ENCODE measurements around the gene RETREG1.
A peak's percentile ranks its signal among the peaks of the same experiment; 100 is the strongest.
"Not testable (repeated sequence)": the region's sequence is repeated elsewhere in the genome, so short reads cannot be mapped to it uniquely, and the experiment has no call there.

Gene RETREG1

DNA sequence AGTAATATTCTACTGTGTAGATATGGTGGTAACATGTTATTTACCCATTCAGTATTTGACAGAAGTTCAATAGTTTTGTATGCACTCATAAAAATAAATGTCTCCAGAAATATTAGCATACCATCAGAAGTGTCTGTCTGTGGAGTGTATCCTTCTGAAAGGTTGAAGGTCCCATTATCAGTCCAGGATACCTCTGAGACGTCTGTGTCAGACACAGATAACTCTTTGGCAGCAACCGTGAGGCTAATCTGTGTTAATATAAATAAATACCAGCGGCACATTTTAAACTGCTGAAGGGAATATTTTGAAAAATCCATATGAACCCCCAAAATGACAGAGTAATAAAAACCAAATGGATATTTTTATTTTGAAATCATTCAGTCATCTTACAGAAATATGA lies 139.3 kb downstream of the RETREG1 start:
- TF ChIP-seq, protein P1, sequence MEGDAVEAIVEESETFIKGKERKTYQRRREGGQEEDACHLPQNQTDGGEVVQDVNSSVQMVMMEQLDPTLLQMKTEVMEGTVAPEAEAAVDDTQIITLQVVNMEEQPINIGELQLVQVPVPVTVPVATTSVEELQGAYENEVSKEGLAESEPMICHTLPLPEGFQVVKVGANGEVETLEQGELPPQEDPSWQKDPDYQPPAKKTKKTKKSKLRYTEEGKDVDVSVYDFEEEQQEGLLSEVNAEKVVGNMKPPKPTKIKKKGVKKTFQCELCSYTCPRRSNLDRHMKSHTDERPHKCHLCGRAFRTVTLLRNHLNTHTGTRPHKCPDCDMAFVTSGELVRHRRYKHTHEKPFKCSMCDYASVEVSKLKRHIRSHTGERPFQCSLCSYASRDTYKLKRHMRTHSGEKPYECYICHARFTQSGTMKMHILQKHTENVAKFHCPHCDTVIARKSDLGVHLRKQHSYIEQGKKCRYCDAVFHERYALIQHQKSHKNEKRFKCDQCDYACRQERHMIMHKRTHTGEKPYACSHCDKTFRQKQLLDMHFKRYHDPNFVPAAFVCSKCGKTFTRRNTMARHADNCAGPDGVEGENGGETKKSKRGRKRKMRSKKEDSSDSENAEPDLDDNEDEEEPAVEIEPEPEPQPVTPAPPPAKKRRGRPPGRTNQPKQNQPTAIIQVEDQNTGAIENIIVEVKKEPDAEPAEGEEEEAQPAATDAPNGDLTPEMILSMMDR (IDR thresholded peaks at IDR 0.05; ENCODE audit: extremely low read depth, missing control alignments): no peak
- no peak for DNase-seq (ENCODE audit: low spot score)

DNA sequence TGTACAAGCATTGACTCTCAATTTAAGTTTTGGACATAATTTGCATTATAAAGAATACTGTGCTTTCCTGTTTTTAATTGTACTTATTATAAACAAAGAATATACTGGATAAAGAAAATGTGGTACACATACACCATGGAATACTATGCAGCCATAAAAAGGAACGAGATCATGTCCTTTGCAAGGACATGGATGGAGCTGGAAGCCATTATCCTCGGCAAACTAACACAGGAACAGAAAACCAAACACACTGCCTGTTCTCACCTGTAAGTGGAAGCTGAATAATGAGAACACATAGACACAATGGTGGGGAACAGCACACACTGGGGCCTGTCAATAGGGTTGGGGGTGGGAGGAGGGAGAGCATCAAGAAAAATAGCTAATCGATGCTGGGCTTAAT lies 140.4 kb downstream of the RETREG1 start:
- not testable (repeated sequence) for DNase-seq (ENCODE audit: low spot score)

DNA sequence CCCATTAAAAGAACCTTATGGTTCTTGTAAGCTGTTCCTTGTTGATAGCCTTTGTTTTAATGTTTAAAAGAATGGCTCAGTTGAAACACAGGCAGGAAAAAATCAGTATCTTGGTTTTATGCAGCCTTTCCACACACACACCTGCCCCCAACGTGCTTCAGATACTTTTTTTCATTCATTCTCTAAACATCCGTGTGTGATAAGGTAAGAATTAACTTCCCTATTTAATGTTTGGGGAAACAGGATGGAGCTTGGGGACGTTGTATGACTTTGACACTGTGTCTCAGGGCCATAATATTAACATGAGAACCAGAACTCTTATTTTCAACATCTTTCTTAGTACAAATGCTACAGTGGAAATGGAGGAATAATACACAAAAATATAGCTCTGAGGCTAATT lies 145.4 kb downstream of the RETREG1 start:
- TF ChIP-seq, protein P1 (IDR thresholded peaks at IDR 0.05; ENCODE audit: extremely low read depth, missing control alignments): no peak

DNA sequence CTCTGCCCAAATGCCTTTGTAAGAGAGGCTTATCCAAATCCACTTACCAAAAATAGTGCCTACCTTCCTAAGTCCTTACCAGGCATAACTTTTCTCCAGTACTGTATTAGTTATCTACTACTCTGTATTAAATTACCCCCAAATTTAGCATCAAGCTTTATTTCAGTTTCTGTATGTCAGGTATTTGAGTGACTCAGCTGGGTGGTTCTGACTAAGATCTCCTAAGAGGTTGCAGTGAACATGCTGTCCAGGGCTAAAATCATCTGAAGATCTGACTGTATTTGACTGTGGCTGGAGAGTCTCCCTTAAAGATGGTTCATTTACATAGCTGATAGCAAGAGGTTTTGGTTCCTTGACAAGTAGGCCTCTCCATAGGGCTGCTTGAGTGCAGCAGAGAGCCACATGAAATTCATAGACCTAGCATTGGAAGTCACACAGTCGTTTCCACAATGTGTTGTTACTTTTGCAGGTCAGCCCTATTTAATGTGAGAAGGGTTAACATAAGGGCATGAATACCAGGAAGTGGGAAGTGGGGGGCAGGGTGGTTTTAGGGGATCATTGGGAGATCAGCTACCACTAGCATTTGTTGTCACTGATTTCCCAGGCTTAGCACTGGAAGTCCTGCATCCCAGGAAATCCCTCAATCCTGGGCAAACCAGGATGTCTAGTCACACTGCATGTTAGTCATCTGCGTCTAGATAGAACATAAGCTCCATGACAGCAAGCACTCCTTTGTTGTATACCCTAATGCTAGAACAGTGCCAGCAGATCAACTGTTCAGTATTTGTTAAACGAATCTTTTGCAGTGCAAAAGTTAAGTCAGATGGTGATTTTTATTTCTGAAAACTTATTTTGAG lies 149.2 kb downstream of the RETREG1 start:
- TF ChIP-seq, protein P1 (IDR thresholded peaks at IDR 0.05; ENCODE audit: extremely low read depth, missing control alignments): no peak
- DNase-seq (ENCODE audit: low spot score): peak; percentile 54

More for the DNA sequence above, 145.4 kb downstream of the RETREG1 start:
- DNase-seq (ENCODE audit: low spot score): no peak

DNA sequence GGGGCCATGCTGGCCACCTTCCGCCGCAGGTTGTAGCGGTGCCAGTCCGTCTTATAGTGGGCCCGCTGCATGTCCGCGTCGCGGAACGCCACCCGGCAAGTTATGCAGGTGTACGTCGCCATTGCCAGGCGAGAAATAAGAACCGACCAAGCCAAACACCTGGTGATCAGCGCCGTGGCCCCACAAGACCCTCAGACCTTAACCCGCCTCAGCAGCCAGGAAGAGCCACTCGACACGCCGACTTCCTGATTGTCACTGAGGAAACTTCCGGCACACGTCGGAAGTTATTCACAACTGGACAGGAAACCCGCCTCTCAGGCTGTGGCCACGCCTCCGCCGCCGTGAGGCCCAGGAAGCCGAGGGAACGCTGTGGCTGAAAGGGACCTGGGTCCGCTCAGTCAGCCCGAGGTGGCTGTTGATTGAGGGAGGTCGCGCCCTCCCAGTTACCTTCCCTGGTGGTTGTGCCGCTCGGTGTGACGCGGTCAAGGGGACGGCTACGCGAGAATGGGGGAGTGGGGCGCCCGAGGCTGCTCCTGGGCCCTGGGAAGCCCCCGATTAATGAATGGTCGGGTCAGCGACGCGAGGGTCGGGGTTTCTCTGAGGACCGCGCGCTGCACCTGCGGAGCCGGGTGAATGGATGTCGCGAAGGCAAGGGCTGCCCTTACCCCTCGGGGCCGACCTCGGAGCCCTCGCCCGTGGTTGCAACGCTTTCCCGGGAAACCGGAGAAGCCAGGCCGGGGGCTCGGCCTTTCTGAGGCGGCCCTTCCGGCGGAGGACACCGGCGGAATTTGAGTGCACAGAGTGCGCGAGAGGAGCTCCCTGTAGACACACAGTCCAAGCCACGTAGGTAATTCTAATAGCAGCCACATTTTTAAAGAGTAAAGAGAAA lies 151.0 kb downstream of the RETREG1 start, which contains the start of gene ZNF622:
Gene ZNF622 (minus strand): TSS at position 257 of the 889 bp plus-strand sequence. CDS start 135 bp downstream, at position 122.
- TF ChIP-seq, protein P1 (IDR thresholded peaks at IDR 0.05; ENCODE audit: extremely low read depth, missing control alignments): no peak
- peak; percentile 82 for DNase-seq (ENCODE audit: low spot score)

DNA sequence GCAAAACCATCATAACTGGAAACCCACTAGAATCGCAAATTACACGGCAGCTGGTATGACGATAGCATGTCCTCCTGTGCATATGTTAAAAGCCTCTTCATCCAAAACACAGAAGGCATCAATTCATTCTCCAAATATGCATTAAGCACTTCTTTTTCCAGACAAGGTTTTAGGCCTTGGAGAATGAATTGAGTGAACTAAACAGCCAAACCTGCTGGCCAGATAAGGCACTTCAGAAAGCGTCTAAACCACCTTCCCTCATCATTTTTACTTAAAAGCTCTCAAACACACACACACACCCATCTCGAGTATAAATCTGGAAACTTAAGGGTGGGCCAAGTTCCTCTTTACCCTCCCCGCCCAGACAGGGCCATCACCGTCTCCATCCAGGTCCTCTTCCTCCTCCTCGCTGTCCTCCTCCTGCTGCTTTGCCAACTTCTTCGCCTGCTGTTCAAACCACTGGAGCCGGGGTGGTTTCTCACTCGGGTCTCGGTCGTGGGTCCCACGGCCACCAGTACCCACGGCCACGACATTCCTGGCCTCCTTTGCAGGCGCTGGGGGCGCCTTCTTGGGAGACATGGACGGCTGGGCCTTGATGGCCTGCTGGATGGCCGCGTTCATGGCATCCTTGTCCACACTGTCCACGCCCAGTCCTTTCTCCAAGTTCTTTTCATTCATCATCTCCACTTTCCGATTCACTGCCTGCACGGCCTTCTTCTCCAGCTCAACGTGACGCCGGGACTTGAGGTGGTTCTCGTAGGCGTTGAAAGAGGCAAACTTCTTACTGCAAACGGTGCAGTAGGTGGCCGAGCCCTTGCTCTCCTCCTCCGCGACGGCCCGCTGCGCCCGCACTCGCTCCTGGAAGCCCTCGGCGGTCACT lies 151.9 kb downstream of the RETREG1 start:
- TF ChIP-seq, protein P1 (IDR thresholded peaks at IDR 0.05; ENCODE audit: extremely low read depth, missing control alignments): no peak
- DNase-seq (ENCODE audit: low spot score): no peak

DNA sequence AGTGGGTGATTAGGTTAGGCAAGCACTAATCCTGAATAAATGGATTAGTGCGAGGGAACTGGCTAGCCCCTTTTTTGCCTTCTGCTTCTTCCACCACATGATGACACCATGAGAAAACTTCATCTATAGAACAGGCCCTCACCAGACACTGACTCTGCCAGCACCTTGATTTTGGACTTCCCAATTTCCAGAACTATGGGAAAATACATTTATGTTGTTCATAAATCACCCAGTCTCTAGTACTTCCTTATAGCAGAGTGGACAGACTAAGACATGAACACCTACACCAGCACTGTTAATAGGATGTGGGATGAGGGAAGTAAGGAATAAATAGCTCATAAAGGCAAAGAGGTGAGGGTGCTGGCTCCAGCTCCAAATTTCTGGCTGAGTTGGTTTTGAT lies 152.6 kb downstream of the RETREG1 start:
- TF ChIP-seq, protein P1 (IDR thresholded peaks at IDR 0.05; ENCODE audit: extremely low read depth, missing control alignments): no peak
- no peak for DNase-seq (ENCODE audit: low spot score)
